GM06990 (cell line): ENCODE data around the gene FGF3.

Experiments used
- DNase-seq: peaks from one replicate; pipeline ENCODE4 v3.0.0-alpha.2; 2011; ENCODE audit not compliant: insufficient read length; ENCODE audit errors: extremely low read depth
- H3K27me3 ChIP-seq: replicated peaks from 2 replicates; pipeline ENCODE4 v1.6.0; 2011; ENCODE audit warnings: low read length; ENCODE audit not compliant: control insufficient read depth, insufficient read depth
- H3K36me3 ChIP-seq: 2 replicates; pipeline ENCODE4 v1.5.1; 2011; ENCODE audit warnings: low read length; ENCODE audit not compliant: control insufficient read depth, insufficient read depth
- H3K4me3 ChIP-seq: replicated peaks from 2 replicates; pipeline ENCODE4 v1.5.1; 2011; ENCODE audit warnings: low read depth, mild to moderate bottlenecking, control low read depth, low read length
- CTCF ChIP-seq: IDR thresholded peaks from 2 replicates; pipeline ENCODE4 v1.5.1; 2011; ENCODE audit warnings: low read length, control low read depth, mild to moderate bottlenecking, inconsistent platforms; ENCODE audit not compliant: insufficient read depth, poor library complexity, severe bottlenecking

FGF3 gene

GRCh38 chr11:69814902-69815301 is 4.3 kb downstream of the FGF3 start:
- no peaks in the 10 kb centered on the region for H3K36me3 ChIP-seq
- DNase-seq: no peak
- no peak for TF ChIP-seq CTCF
- no peaks in the 10 kb centered on the region; the same call in 1 of the 2 replicates for H3K27me3 ChIP-seq
- no peak overlapping the region for H3K4me3 ChIP-seq

DNA sequence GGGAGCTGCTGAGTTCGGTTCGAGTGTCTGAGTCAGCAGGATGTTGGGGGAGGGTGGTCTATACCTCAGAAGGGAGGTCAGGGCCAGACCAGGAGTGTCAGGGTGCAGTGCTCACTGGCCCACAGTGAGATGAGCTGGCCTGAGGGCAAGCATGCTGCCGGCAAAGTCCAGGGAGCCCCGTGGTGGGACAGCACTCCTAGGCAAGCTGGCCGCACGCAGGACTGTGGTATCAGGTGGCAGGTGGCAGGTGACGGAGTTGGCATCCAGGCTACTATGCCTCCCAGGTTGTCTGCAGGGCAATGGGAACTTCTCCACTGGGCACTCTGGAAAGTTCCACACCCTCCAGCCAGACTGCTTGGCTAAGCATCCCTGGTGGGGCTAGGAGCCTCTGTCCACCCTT is 4.8 kb downstream of the FGF3 start:
- Histone ChIP-seq H3K4me3 (no peak overlapping the region), H3K27me3 (no peaks in the 10 kb centered on the region; the same call in 1 of the 2 replicates), H3K36me3 (no peaks in the 10 kb centered on the region)
- no peak for DNase-seq
- no peak for TF ChIP-seq CTCF

- H3K27me3 ChIP-seq: no peaks in the 10 kb centered on the region; the same call in 1 of the 2 replicates
- no peak overlapping the region for H3K4me3 ChIP-seq
- DNase-seq: no peak
- TF ChIP-seq CTCF: no peak
- H3K36me3 ChIP-seq: no peaks in the 10 kb centered on the region
Observed at GRCh38 chr11:69813839-69814238, 5.4 kb downstream of the FGF3 start.

- Histone ChIP-seq H3K4me3 (no peak overlapping the region), H3K36me3 (no peaks in the 10 kb centered on the region), H3K27me3 (no peaks in the 10 kb centered on the region; the same call in 1 of the 2 replicates)
- DNase-seq: no peak
- TF ChIP-seq CTCF: no peak
Observed at GRCh38 chr11:69812946-69813345, 6.3 kb downstream of the FGF3 start.

- Histone ChIP-seq H3K27me3 (no peaks in the 10 kb centered on the region; the same call in 1 of the 2 replicates), H3K4me3 (no peak overlapping the region), H3K36me3 (no peaks in the 10 kb centered on the region)
- no peak for DNase-seq
- no peak for TF ChIP-seq CTCF
Observed at GRCh38 chr11:69812256-69812655, 7.0 kb downstream of the FGF3 start.

GRCh38 chr11:69811431-69811830 is 7.8 kb downstream of the FGF3 start:
- Histone ChIP-seq H3K4me3 (no peak overlapping the region), H3K36me3 (no peaks in the 10 kb centered on the region), H3K27me3 (no peaks in the 10 kb centered on the region; the same call in 1 of the 2 replicates)
- no peak for TF ChIP-seq CTCF
- DNase-seq: no peak
